Measurements from ENCODE around the gene OR1K1. TPM values are rescaled to one million over a fixed set of nuclear protein-coding genes. Genes with fewer than 3 reads are reported as not detected.

Gene OR1K1
- total and polyA plus RNA-seq, 2 of the 13 experiments (the other 11 are each of a cell fraction or from before 2014, with no cell fraction given): not detected

DNA sequence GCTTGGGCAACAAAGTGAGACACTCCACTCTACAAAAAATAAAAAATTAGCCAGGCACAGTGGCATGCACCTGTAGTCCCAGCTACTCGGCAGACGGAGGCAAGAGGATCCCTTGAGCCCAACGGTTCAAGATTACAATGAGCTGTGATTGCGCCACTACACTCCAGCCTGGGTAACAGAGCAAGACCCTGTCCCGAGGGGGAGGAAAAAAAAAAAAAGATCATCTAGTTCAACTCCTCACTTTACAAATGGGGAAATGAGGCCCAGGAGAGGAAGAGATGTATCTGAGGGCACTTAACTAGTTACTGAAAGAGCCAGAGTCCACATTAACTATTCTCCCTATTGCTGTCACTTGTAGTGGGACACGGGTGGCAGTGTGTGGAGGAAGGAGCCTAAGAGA is 14.6 kb downstream of the OR1K1 start (continued):
- no peak for TF ChIP-seq MLLT10 (CRISPR knock-in tag; IDR thresholded peaks at IDR 0.05)

GRCh38 chr9:122815544-122815943 is 15.6 kb downstream of the OR1K1 start:
- H3K4me1 ChIP-seq (ENCODE audit: insufficient read depth, low read length): peaks cover 19% of the 10 kb centered on the region
- intact Hi-C loops (cut with micrococcal nuclease; ENCODE audit: unreplicated experiment): no loop called here
- no peak overlapping the region for H2AFZ ChIP-seq (ENCODE audit: low read length)
- H3K9me3 ChIP-seq (ENCODE audit: low read length): no peaks in the 10 kb centered on the region
- no peak overlapping the region for H3K9ac ChIP-seq (ENCODE audit: insufficient read depth, low read depth, low read length)
- H3K4me2 ChIP-seq (ENCODE audit: low read depth, low read length): no peak overlapping the region
- BruUV-seq (replicated peaks): no TSS peak
- ChIA-PET POLR2A (no interaction called here), CTCF (ENCODE audit: low intra/inter-chr PET ratio, low total read pairs) (no interaction called here)
- in situ Hi-C loops (cut with HindIII; ENCODE audit: extremely low pct_ligation_motif_present, low pct_unique_long_range_greater_than_20kb): loop anchor here (10.0 to 25.0 kb wide), 2 partner anchors 453 to 711 kb away; partner anchors contain the start of gene PTGS1
- no peaks in the 10 kb centered on the region for H4K20me1 ChIP-seq (ENCODE audit: insufficient read depth, low read length)
- H3K27me3 ChIP-seq (ENCODE audit: control insufficient read depth in 1 of 2, insufficient read depth in 2 of 2, low read length in 2 of 2): no peaks in the 10 kb centered on the region
- H3K27ac ChIP-seq (ENCODE audit: extremely low read length, insufficient read depth, low read length): no peak overlapping the region
- TF ChIP-seq ZNF326 (CRISPR knock-in tag; IDR thresholded peaks at IDR 0.05; ENCODE audit: borderline replicate concordance) (no peak), ONECUT2 (CRISPR knock-in tag; IDR thresholded peaks at IDR 0.05) (no peak), GLI4 (CRISPR knock-in tag; IDR thresholded peaks at IDR 0.05; ENCODE audit: borderline replicate concordance) (no peak), DR1 (CRISPR knock-in tag; IDR thresholded peaks at IDR 0.05) (no peak), ZNF10 (CRISPR knock-in tag; IDR thresholded peaks at IDR 0.05; ENCODE audit: borderline replicate concordance, low read depth) (no peak), NBN (conservative IDR thresholded peaks at IDR 0.05) (no peak), ZSCAN21 (CRISPR knock-in tag; IDR thresholded peaks at IDR 0.05; ENCODE audit: borderline replicate concordance) (no peak), MIER3 (CRISPR knock-in tag; IDR thresholded peaks at IDR 0.05; ENCODE audit: borderline replicate concordance) (no peak), JUND (CRISPR knock-in tag; IDR thresholded peaks at IDR 0.05) (no peak), MED13 (CRISPR knock-in tag; IDR thresholded peaks at IDR 0.05) (no peak), MED1 (CRISPR knock-in tag; IDR thresholded peaks at IDR 0.05) (no peak)
- H3K79me2 ChIP-seq (ENCODE audit: insufficient read depth, low read length): no peaks in the 10 kb centered on the region
- FAIRE-seq (no peak), DNase-seq (ENCODE audit: low spot score) (no peak), ATAC-seq (no peak)
- no peak overlapping the region for H3K4me3 ChIP-seq (replicated peaks in 1 of 3; ENCODE audit: insufficient read depth in 1 of 3, low read depth in 2 of 3, low read length in 3 of 3)
- H3K36me3 ChIP-seq (replicated peaks in 1 of 2; ENCODE audit: control insufficient read depth in 1 of 2, insufficient read depth in 2 of 2, low read length in 2 of 2): peaks cover 3 to 17% of the 10 kb centered on the region in 2 experiments; a peak in 4 of 5 replicates

Measured in HepG2 (cell line).